Neuronal stem cell (in vitro differentiated cells): ENCODE data around the gene INSR.

Experiments
- DNase-seq: peaks from one replicate; pipeline ENCODE4 v3.0.0-alpha.2; 2013; ENCODE audit warnings: low spot score
- H2AFZ ChIP-seq: one replicate; pipeline ENCODE4 v1.6.1; 2013; ENCODE audit warnings: mild to moderate bottlenecking, low read length, inconsistent platforms
- H2AK5ac ChIP-seq: 2 replicates; pipeline ENCODE4 v1.6.1; 2013; ENCODE audit warnings: low read depth, mild to moderate bottlenecking, inconsistent platforms, low read length, moderate library complexity, mixed read lengths
- H2BK120ac ChIP-seq: 2 replicates; pipeline ENCODE4 v1.6.1; 2013; ENCODE audit warnings: low read depth, mild to moderate bottlenecking, inconsistent platforms, low read length, moderate library complexity, mixed read lengths
- H2BK12ac ChIP-seq: one replicate; pipeline ENCODE4 v1.6.1; 2013; ENCODE audit warnings: low read length, inconsistent platforms
- H2BK15ac ChIP-seq: 2 replicates; pipeline ENCODE4 v1.6.1; 2013; ENCODE audit warnings: mild to moderate bottlenecking, low read length, inconsistent platforms, mixed read lengths
- H2BK5ac ChIP-seq: one replicate; pipeline ENCODE4 v1.6.1; 2013; ENCODE audit warnings: inconsistent platforms, mild to moderate bottlenecking, low read length, moderate library complexity
- H3K14ac ChIP-seq: one replicate; pipeline ENCODE4 v1.6.1; 2013; ENCODE audit warnings: low read length, inconsistent platforms
- H3K18ac ChIP-seq: 2 replicates; pipeline ENCODE4 v1.6.1; 2013; ENCODE audit warnings: low read length, inconsistent platforms
- H3K23ac ChIP-seq: 2 replicates; pipeline ENCODE4 v1.6.1; 2013; ENCODE audit warnings: low read depth, mild to moderate bottlenecking, mixed read lengths, low read length, inconsistent platforms; ENCODE audit not compliant: poor library complexity
- H3K27ac ChIP-seq: replicated peaks from 3 replicates; pipeline ENCODE4 v1.5.1; 2013; ENCODE audit warnings: low read length, inconsistent platforms
- H3K27me3 ChIP-seq, 3 experiments: 2 replicates each; pipeline ENCODE4 v1.6.1; 2013; ENCODE audit warnings: low read length in 3 of 3, mild to moderate bottlenecking in 2 of 3, inconsistent platforms in 1 of 3, low read depth in 1 of 3, mixed read lengths in 1 of 3, moderate library complexity in 1 of 3; ENCODE audit not compliant: control insufficient read depth in 3 of 3, insufficient read depth in 3 of 3
- H3K36me3 ChIP-seq, 2 donors: replicated peaks in 1 of 2; 2 replicates each; pipeline ENCODE4 v1.6.1; 2013; ENCODE audit warnings: low read length in 2 of 2; ENCODE audit not compliant: control insufficient read depth in 2 of 2, insufficient read depth in 2 of 2
- H3K4ac ChIP-seq: 2 replicates; pipeline ENCODE4 v1.6.1; 2013; ENCODE audit warnings: inconsistent platforms, mild to moderate bottlenecking, low read length, moderate library complexity
- H3K4me1 ChIP-seq, 2 donors: 1 replicate in 1 of 2; 2 replicates in 1 of 2; pipeline ENCODE4 v1.6.1; 2013; ENCODE audit warnings: low read length in 2 of 2, low read depth in 1 of 2; ENCODE audit not compliant: control insufficient read depth in 2 of 2, insufficient read depth in 1 of 2
- H3K4me2 ChIP-seq: one replicate; pipeline ENCODE4 v1.6.1; 2013; ENCODE audit warnings: mild to moderate bottlenecking, low read length, inconsistent platforms; ENCODE audit not compliant: insufficient read depth, poor library complexity, severe bottlenecking
- H3K4me3 ChIP-seq, 2 donors: 2 replicates each; pipeline ENCODE4 v1.5.1; 2013; ENCODE audit warnings: low read length in 2 of 2, mild to moderate bottlenecking in 2 of 2, inconsistent platforms in 1 of 2, moderate library complexity in 1 of 2
- H3K79me1 ChIP-seq: one replicate; pipeline ENCODE4 v1.6.1; 2013; ENCODE audit warnings: low read depth, mild to moderate bottlenecking, inconsistent platforms, low read length, moderate library complexity
- H3K9ac ChIP-seq: one replicate; pipeline ENCODE4 v1.6.1; 2013; ENCODE audit warnings: mild to moderate bottlenecking, low read depth, low read length, inconsistent platforms; ENCODE audit not compliant: poor library complexity
- H3K9me3 ChIP-seq, 2 donors: replicated peaks in 1 of 2; 2 replicates each; pipeline versions ENCODE3 to v1.6.1; 2013; ENCODE audit warnings: low read length in 2 of 2, mild to moderate bottlenecking in 2 of 2, inconsistent platforms in 1 of 2, low read depth in 1 of 2, mixed read lengths in 1 of 2, moderate library complexity in 1 of 2; ENCODE audit not compliant: control insufficient read depth in 2 of 2, insufficient read depth in 1 of 2
- H4K8ac ChIP-seq: one replicate; pipeline ENCODE4 v1.6.1; 2013; ENCODE audit warnings: low read depth, mild to moderate bottlenecking, inconsistent platforms, low read length, moderate library complexity
- H4K91ac ChIP-seq: one replicate; pipeline ENCODE4 v1.6.1; 2013; ENCODE audit warnings: low read length, low read depth, mild to moderate bottlenecking, inconsistent platforms; ENCODE audit not compliant: poor library complexity
- WGBS, 2 donors: extraction: QIAGEN DNeasy Blood & Tissue Kit; methylation state at CpG; one replicate each; pipeline ENCODE4 v1.1.7; 2013; ENCODE audit warnings: missing lambda C conversion rate in 2 of 2, mixed read lengths in 1 of 2; ENCODE audit not compliant: insufficient read length in 2 of 2, insufficient replicate concordance in 1 of 2; ENCODE audit errors: extremely low coverage in 2 of 2; 5-methylcytosine and 5-hydroxymethylcytosine counted together

INSR gene

GRCh38 chr19:7140137-7140536 is 154.1 kb downstream of the INSR start:
- Histone ChIP-seq H3K4me3 (no peak overlapping the region), H3K9ac (no peak overlapping the region), H2BK15ac (no peak overlapping the region), H3K4me1 (no peaks in the 10 kb centered on the region), H3K27ac (no peak overlapping the region), H3K9me3 (peaks cover 4 to 24% of the 10 kb centered on the region in 2 donors), H3K23ac (no peak overlapping the region), H2BK12ac (no peak overlapping the region), H3K14ac (no peak overlapping the region), H4K8ac (no peak overlapping the region), H3K27me3 (no peaks in the 10 kb centered on the region), H3K4ac (no peak overlapping the region), H4K91ac (no peak overlapping the region), H3K4me2 (no peak overlapping the region), H2AFZ (no peak overlapping the region), H3K36me3 (peaks cover 14 to 46% of the 10 kb centered on the region in 2 donors), H3K18ac (no peak overlapping the region), H2BK5ac (no peak overlapping the region), H2BK120ac (no peak overlapping the region), H3K79me1 (no peaks in the 10 kb centered on the region), H2AK5ac (no peak overlapping the region)
- no peak for DNase-seq
- no CpG with 5 or more reads among the region's 2 CpGs for WGBS, 2 donors

DNA sequence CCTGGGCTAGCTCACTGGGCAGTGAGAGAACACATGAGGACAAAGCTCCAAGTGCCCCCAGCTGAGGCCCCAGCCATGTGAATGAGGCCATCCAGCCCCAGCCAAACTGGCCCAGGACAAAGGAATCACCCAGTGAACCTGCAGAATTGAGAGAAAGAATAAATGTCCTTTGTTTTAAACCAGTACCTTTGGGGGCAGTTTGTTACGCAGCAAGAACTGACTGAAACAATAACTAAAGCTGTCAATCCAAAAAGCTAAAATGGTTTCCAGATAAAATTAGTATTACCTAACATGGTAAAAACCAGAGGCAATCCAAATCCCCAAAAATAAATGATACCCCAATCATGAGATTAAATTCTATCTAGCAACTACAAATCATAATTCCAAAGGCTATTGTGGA is 155.1 kb downstream of the INSR start:
- no peak overlapping the region for H3K4me3 ChIP-seq
- no peak for DNase-seq
- no peak overlapping the region for H2BK15ac ChIP-seq
- peaks cover 14 to 46% of the 10 kb centered on the region in 2 donors for H3K36me3 ChIP-seq
- no peak overlapping the region for H2BK5ac ChIP-seq
- H4K91ac ChIP-seq = no peak overlapping the region
- H3K79me1 ChIP-seq = no peaks in the 10 kb centered on the region
- H3K27me3 ChIP-seq = no peaks in the 10 kb centered on the region
- H3K9ac ChIP-seq = no peak overlapping the region
- no peak overlapping the region for H3K18ac ChIP-seq
- no peak overlapping the region for H2BK120ac ChIP-seq
- H4K8ac ChIP-seq = no peak overlapping the region
- no peak overlapping the region for H2AK5ac ChIP-seq
- no peak overlapping the region for H3K4ac ChIP-seq
- no peak overlapping the region for H3K23ac ChIP-seq
- no CpG with 5 or more reads among the region's 1 CpG for WGBS, 2 donors
- H2AFZ ChIP-seq = no peak overlapping the region
- no peak overlapping the region for H2BK12ac ChIP-seq
- no peaks in the 10 kb centered on the region for H3K4me1 ChIP-seq
- H3K4me2 ChIP-seq = no peak overlapping the region
- H3K9me3 ChIP-seq = peaks cover 4 to 24% of the 10 kb centered on the region in 2 donors
- no peak overlapping the region for H3K14ac ChIP-seq
- no peak overlapping the region for H3K27ac ChIP-seq

GRCh38 chr19:7138402-7138801 is 155.8 kb downstream of the INSR start:
- no peak overlapping the region for H3K14ac ChIP-seq
- H2BK12ac ChIP-seq = no peak overlapping the region
- H2AK5ac ChIP-seq = no peak overlapping the region
- no peaks in the 10 kb centered on the region for H3K27me3 ChIP-seq
- H2BK5ac ChIP-seq = no peak overlapping the region
- no peak overlapping the region for H2BK120ac ChIP-seq
- no peak overlapping the region for H3K4me2 ChIP-seq
- peaks cover 4 to 24% of the 10 kb centered on the region in 2 donors for H3K9me3 ChIP-seq
- H2AFZ ChIP-seq = no peak overlapping the region
- no peaks in the 10 kb centered on the region for H3K79me1 ChIP-seq
- H3K4ac ChIP-seq = no peak overlapping the region
- no peak overlapping the region for H3K23ac ChIP-seq
- H2BK15ac ChIP-seq = no peak overlapping the region
- no peak overlapping the region for H3K4me3 ChIP-seq
- WGBS, 2 donors = no CpG with 5 or more reads among the region's 1 CpG
- H3K27ac ChIP-seq = no peak overlapping the region
- no peak overlapping the region for H4K91ac ChIP-seq
- DNase-seq = no peak
- H4K8ac ChIP-seq = no peak overlapping the region
- H3K18ac ChIP-seq = no peak overlapping the region
- H3K36me3 ChIP-seq = peaks cover 14 to 46% of the 10 kb centered on the region in 2 donors
- H3K9ac ChIP-seq = no peak overlapping the region
- H3K4me1 ChIP-seq = no peaks in the 10 kb centered on the region

DNA sequence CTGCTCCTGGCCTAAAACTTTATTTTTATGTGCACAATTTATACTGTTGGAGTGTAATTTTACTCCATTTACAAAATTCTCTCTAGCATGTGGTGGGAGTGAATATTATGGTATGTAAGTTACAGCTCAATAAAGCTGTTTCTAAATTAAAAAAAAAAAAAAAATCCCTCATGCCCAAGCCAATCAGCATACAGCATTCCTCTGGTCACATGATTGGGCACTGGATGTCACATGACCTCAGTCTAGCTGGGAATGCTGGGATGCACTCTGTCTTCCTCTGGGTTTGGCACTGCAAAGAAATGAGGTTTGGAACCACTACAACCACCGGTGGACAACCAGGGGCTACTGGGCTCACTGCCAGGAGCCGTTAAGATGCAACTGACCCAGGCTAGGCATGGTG is 157.1 kb downstream of the INSR start:
- Histone ChIP-seq H4K91ac (no peak overlapping the region), H3K4ac (no peak overlapping the region), H2BK5ac (no peak overlapping the region), H3K4me1 (no peaks in the 10 kb centered on the region), H3K27ac (no peak overlapping the region), H2BK15ac (no peak overlapping the region), H3K23ac (no peak overlapping the region), H3K9me3 (peaks cover 4 to 19% of the 10 kb centered on the region in 2 donors), H3K9ac (no peak overlapping the region), H3K4me2 (no peak overlapping the region), H3K14ac (no peak overlapping the region), H2BK12ac (no peak overlapping the region), H3K79me1 (no peaks in the 10 kb centered on the region), H2AK5ac (no peak overlapping the region), H3K36me3 (peaks cover 10 to 36% of the 10 kb centered on the region in 2 donors), H3K18ac (no peak overlapping the region), H2BK120ac (no peak overlapping the region), H4K8ac (no peak overlapping the region), H3K27me3 (no peaks in the 10 kb centered on the region), H2AFZ (no peak overlapping the region), H3K4me3 (no peak overlapping the region)
- no CpG with 5 or more reads among the region's 2 CpGs for WGBS, 2 donors
- no peak for DNase-seq
